SW480 (cell line): ENCODE data around the gene UBE3D.
"Not testable (repeated sequence)": the region's sequence is repeated elsewhere in the genome, so short reads cannot be mapped to it uniquely, and the experiment has no call there.

Source experiments
- DNase-seq: peaks from one replicate; pipeline ENCODE4 v3.0.0-alpha.2; 2016; ENCODE audit warnings: low spot score

UBE3D gene

GRCh38 chr6:82869493-82869892 lies 196.1 kb downstream of the UBE3D start:
- DNase-seq: no peak

GRCh38 chr6:82867946-82868345 lies 197.7 kb downstream of the UBE3D start:
- no peak for DNase-seq

- no peak for DNase-seq
Measured at GRCh38 chr6:82866446-82866845, 199.2 kb downstream of the UBE3D start.

GRCh38 chr6:82865461-82865860 lies 200.2 kb downstream of the UBE3D start:
- DNase-seq: no peak

- DNase-seq: no peak
Measured at GRCh38 chr6:82863781-82864180, 201.9 kb downstream of the UBE3D start.

GRCh38 chr6:82862543-82862942 lies 203.1 kb downstream of the UBE3D start:
- DNase-seq: peak; percentile 21

GRCh38 chr6:82861121-82861520 lies 204.5 kb downstream of the UBE3D start:
- DNase-seq: no peak

- DNase-seq: not testable (repeated sequence)
Measured at GRCh38 chr6:82856077-82856476, 209.6 kb downstream of the UBE3D start.

- DNase-seq: not testable (repeated sequence)
Measured at GRCh38 chr6:82852904-82853303, 212.7 kb downstream of the UBE3D start.

- DNase-seq: no peak
Measured at GRCh38 chr6:82843291-82843885, 222.3 kb downstream of the UBE3D start.

GRCh38 chr6:82842721-82843120 lies 222.9 kb downstream of the UBE3D start:
- DNase-seq: peak; percentile 5
